ENCODE data around the gene SLIT2. TPM values are rescaled to one million over a fixed set of nuclear protein-coding genes. Genes with fewer than 3 reads are reported as not detected.

SLIT2 gene
- total RNA-seq, 1 experiment from 2014 or later: 5.3 TPM

DNA sequence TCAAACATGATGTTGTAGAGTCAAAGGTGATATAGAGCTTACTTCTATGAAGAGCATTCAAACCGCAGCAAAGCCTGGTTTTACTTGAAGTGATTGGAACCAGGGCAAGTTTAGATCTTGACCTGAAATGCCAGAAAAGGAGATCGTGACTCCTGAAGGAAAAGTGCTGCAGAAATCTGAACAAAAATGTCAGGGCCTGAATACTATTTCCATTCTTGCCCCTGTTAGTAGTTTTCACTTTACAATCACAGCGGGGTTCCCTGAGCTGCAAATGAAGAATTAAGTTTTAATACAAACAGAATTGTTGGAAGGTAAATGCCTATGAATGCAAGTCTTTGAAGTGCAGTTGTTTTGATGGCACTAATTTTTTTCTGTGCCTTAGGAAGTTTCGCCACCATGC lies 4.1 kb downstream of the SLIT2 start:
- Histone ChIP-seq H3K9me2 (ENCODE audit: insufficient read depth) (no peaks in the 10 kb centered on the region), H3K4me2 (no peak overlapping the region), H3K36me3 (ENCODE audit: low read depth) (no peaks in the 10 kb centered on the region), H3K9me3 (ENCODE audit: insufficient read depth, low read depth) (no peaks in the 10 kb centered on the region), H3K27me3 (ENCODE audit: insufficient read depth, low read depth) (peaks cover 8% of the 10 kb centered on the region; the same call in 1 of the 2 replicates), H3K4me3 (no peak overlapping the region), H3K79me2 (ENCODE audit: low read depth) (no peaks in the 10 kb centered on the region), H4K20me1 (ENCODE audit: insufficient read depth) (no peaks in the 10 kb centered on the region), H2AFZ (no peak overlapping the region), H3K27ac (no peak overlapping the region), H3F3A (ENCODE audit: insufficient read depth, low read depth) (no peaks in the 10 kb centered on the region), H3K4me1 (replicated peaks; ENCODE audit: insufficient read depth) (no peaks in the 10 kb centered on the region)
- no peak for DNase-seq
- CTCF ChIA-PET: no interaction called here
- POLR2A ChIA-PET (ENCODE audit: unreplicated experiment): interaction anchor here (0.6 to 0.7 kb wide), 2 partner anchors 43 to 233 kb away, joined by 3 to 6 read pairs; no protein-coding TSS in a partner anchor
- intact Hi-C loops (cut with micrococcal nuclease; ENCODE audit: unreplicated experiment): loop anchor here (10.0 kb wide), 1 partner anchor 289 kb away; no protein-coding TSS in a partner anchor
- no peak for TF ChIP-seq CTCF (conservative IDR thresholded peaks at IDR 0.05)
- TF ChIP-seq EZH2 (IDR thresholded peaks at IDR 0.05; ENCODE audit: low read depth): no peak
- BruUV-seq (replicated peaks): no TSS peak

DNA sequence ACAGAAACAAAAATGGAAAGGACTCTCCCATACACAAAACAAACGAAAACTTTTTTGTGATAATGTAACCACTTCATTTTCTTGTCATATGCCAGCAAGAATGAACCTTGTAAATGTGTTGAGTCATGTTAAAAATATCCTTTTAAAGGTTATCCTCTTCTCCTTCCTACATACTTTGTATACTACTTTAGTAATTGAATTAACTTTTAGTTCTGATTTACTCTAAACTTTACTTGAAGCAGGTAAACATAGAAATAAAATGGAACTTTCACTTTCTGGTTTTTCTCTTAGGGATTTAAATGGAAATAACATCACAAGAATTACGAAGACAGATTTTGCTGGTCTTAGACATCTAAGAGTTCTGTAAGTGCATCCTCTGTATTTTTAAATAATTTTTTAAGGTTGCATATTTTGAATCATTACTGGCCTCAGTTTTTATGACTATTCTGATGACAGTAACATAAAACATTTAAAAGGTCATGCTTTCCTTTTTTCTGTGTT lies 4.7 kb downstream of the SLIT2 start:
- DNase-seq: no peak
- Histone ChIP-seq H3K4me3 (no peak overlapping the region), H3K9me3 (ENCODE audit: insufficient read depth, low read depth) (no peaks in the 10 kb centered on the region), H3K79me2 (ENCODE audit: low read depth) (no peaks in the 10 kb centered on the region), H3K27me3 (ENCODE audit: insufficient read depth, low read depth) (peaks cover 8% of the 10 kb centered on the region; the same call in 1 of the 2 replicates), H3F3A (ENCODE audit: insufficient read depth, low read depth) (no peaks in the 10 kb centered on the region), H4K20me1 (ENCODE audit: insufficient read depth) (no peaks in the 10 kb centered on the region), H3K9me2 (ENCODE audit: insufficient read depth) (no peaks in the 10 kb centered on the region), H3K27ac (no peak overlapping the region), H3K4me1 (replicated peaks; ENCODE audit: insufficient read depth) (no peaks in the 10 kb centered on the region), H3K4me2 (no peak overlapping the region), H3K36me3 (ENCODE audit: low read depth) (no peaks in the 10 kb centered on the region), H2AFZ (no peak overlapping the region)
- no TSS peak for BruUV-seq (replicated peaks)
- ChIA-PET CTCF (no interaction called here), POLR2A (ENCODE audit: unreplicated experiment) (interaction anchor here (0.7 kb wide), 1 partner anchor 232 kb away, joined by 6 read pairs; no protein-coding TSS in a partner anchor)
- TF ChIP-seq CTCF (conservative IDR thresholded peaks at IDR 0.05) (no peak), EZH2 (IDR thresholded peaks at IDR 0.05; ENCODE audit: low read depth) (no peak)
- intact Hi-C loops (cut with micrococcal nuclease; ENCODE audit: unreplicated experiment): loop anchor here (10.0 kb wide), 1 partner anchor 288 kb away; no protein-coding TSS in a partner anchor

GRCh38 chr4:20259707-20260106 lies 8.0 kb downstream of the SLIT2 start:
- Histone ChIP-seq H3K27me3 (ENCODE audit: insufficient read depth, low read depth) (no peaks in the 10 kb centered on the region), H3K4me3 (no peak overlapping the region), H3K4me2 (no peak overlapping the region), H2AFZ (no peak overlapping the region), H3K4me1 (replicated peaks; ENCODE audit: insufficient read depth) (no peaks in the 10 kb centered on the region), H3K79me2 (ENCODE audit: low read depth) (no peaks in the 10 kb centered on the region), H3K36me3 (ENCODE audit: low read depth) (no peaks in the 10 kb centered on the region), H3F3A (ENCODE audit: insufficient read depth, low read depth) (no peaks in the 10 kb centered on the region), H3K9me2 (ENCODE audit: insufficient read depth) (no peaks in the 10 kb centered on the region), H3K27ac (no peak overlapping the region), H4K20me1 (ENCODE audit: insufficient read depth) (no peaks in the 10 kb centered on the region), H3K9me3 (ENCODE audit: insufficient read depth, low read depth) (no peaks in the 10 kb centered on the region)
- BruUV-seq (replicated peaks): no TSS peak
- ChIA-PET CTCF (no interaction called here), POLR2A (ENCODE audit: unreplicated experiment) (no interaction called here)
- no peak for TF ChIP-seq CTCF (conservative IDR thresholded peaks at IDR 0.05)
- TF ChIP-seq EZH2 (IDR thresholded peaks at IDR 0.05; ENCODE audit: low read depth): no peak
- no peak for DNase-seq
- intact Hi-C loops (cut with micrococcal nuclease; ENCODE audit: unreplicated experiment): loop anchor here (10.0 kb wide), 1 partner anchor 285 kb away; no protein-coding TSS in a partner anchor
